Mesenchymal stem cell (in vitro differentiated cells and primary cell): ENCODE results near the gene CCS.
A peak's percentile ranks its signal among the peaks of the same experiment; 100 is the strongest.

ENCODE experiments used
- DNase-seq: peaks from one replicate; pipeline ENCODE4 v3.0.0-alpha.2; 2013
- H2AFZ ChIP-seq: one replicate; pipeline ENCODE4 v1.6.1; 2013; ENCODE audit warnings: low read depth, mild to moderate bottlenecking, control low read depth, inconsistent platforms, low read length, moderate library complexity
- H2AK5ac ChIP-seq: 2 replicates; pipeline ENCODE4 v1.6.1; 2013; ENCODE audit warnings: low read length, moderate library complexity, mild to moderate bottlenecking, inconsistent platforms; ENCODE audit not compliant: severe bottlenecking
- H2BK120ac ChIP-seq: one replicate; pipeline ENCODE4 v1.6.1; 2013; ENCODE audit warnings: low read depth, mild to moderate bottlenecking, inconsistent platforms, low read length, moderate library complexity
- H2BK12ac ChIP-seq, 2 experiments: one replicate each; pipeline ENCODE4 v1.6.1; 2013; ENCODE audit warnings: inconsistent platforms in 2 of 2, low read length in 2 of 2, mild to moderate bottlenecking in 2 of 2, moderate library complexity in 2 of 2, control low read depth in 1 of 2
- H2BK15ac ChIP-seq: one replicate; pipeline ENCODE4 v1.6.1; 2013; ENCODE audit warnings: mild to moderate bottlenecking, low read depth, inconsistent platforms; ENCODE audit not compliant: poor library complexity, severe bottlenecking
- H2BK5ac ChIP-seq: 2 replicates; pipeline ENCODE4 v1.6.1; 2013; ENCODE audit warnings: low read depth, mild to moderate bottlenecking, low read length, control low read depth, inconsistent platforms; ENCODE audit not compliant: poor library complexity, severe bottlenecking
- H3K14ac ChIP-seq, 2 experiments: one replicate each; pipeline ENCODE4 v1.6.1; 2013; ENCODE audit warnings: inconsistent platforms in 2 of 2, low read length in 2 of 2, control low read depth in 1 of 2, mild to moderate bottlenecking in 1 of 2, moderate library complexity in 1 of 2
- H3K18ac ChIP-seq, 2 experiments: one replicate each; pipeline ENCODE4 v1.6.1; 2013; ENCODE audit warnings: inconsistent platforms in 2 of 2, low read length in 2 of 2, control low read depth in 1 of 2, low read depth in 1 of 2, mild to moderate bottlenecking in 1 of 2
- H3K23ac ChIP-seq, 2 experiments: one replicate each; pipeline ENCODE4 v1.6.1; 2013; ENCODE audit warnings: inconsistent platforms in 2 of 2, low read length in 2 of 2, mild to moderate bottlenecking in 2 of 2, moderate library complexity in 2 of 2, control low read depth in 1 of 2
- H3K27ac ChIP-seq: 2 replicates; pipeline ENCODE4 v1.5.1; 2013; ENCODE audit warnings: mild to moderate bottlenecking, moderate library complexity, low read length, control low read depth, inconsistent platforms; ENCODE audit not compliant: poor library complexity, severe bottlenecking
- H3K27me3 ChIP-seq, 2 experiments: 2 replicates each; pipeline versions ENCODE4 v1.6.1 to v1.7.0; 2013; ENCODE audit warnings: low read length in 2 of 2, mild to moderate bottlenecking in 2 of 2, moderate library complexity in 2 of 2, control low read depth in 1 of 2, inconsistent platforms in 1 of 2; ENCODE audit not compliant: control insufficient read depth in 1 of 2, insufficient read depth in 1 of 2
- H3K36me3 ChIP-seq, 2 experiments: 2 replicates each; pipeline versions ENCODE4 v1.6.1 to v1.7.0; 2013; ENCODE audit warnings: low read length in 2 of 2, control low read depth in 1 of 2, inconsistent platforms in 1 of 2, low read depth in 1 of 2, mild to moderate bottlenecking in 1 of 2; ENCODE audit not compliant: insufficient read depth in 2 of 2, control insufficient read depth in 1 of 2
- H3K4ac ChIP-seq, 2 experiments: one replicate each; pipeline ENCODE4 v1.6.1; 2013; ENCODE audit warnings: inconsistent platforms in 2 of 2, low read length in 2 of 2, mild to moderate bottlenecking in 2 of 2, moderate library complexity in 2 of 2, control low read depth in 1 of 2, low read depth in 1 of 2
- H3K4me1 ChIP-seq: 2 replicates; pipeline ENCODE4 v1.6.1; 2013; ENCODE audit warnings: low read depth, low read length, control low read depth; ENCODE audit not compliant: control insufficient read depth, insufficient read depth
- H3K4me2 ChIP-seq: 2 replicates; pipeline ENCODE4 v1.6.1; 2013; ENCODE audit warnings: low read length, mild to moderate bottlenecking, inconsistent platforms; ENCODE audit not compliant: poor library complexity, severe bottlenecking
- H3K4me3 ChIP-seq, 2 experiments: 2 replicates each; pipeline versions ENCODE4 v1.5.1 to v1.7.0; 2013; ENCODE audit warnings: low read length in 2 of 2, mild to moderate bottlenecking in 2 of 2, control low read depth in 1 of 2, low read depth in 1 of 2; ENCODE audit not compliant: insufficient read depth in 1 of 2
- H3K79me1 ChIP-seq: replicated peaks from 2 replicates; pipeline ENCODE4 v1.6.1; 2013; ENCODE audit warnings: mild to moderate bottlenecking, control low read depth, low read length, inconsistent platforms; ENCODE audit not compliant: poor library complexity, severe bottlenecking
- H3K9ac ChIP-seq: 2 replicates; pipeline ENCODE4 v1.7.0; 2013; ENCODE audit warnings: mild to moderate bottlenecking, low read length, moderate library complexity
- H3K9me3 ChIP-seq: 2 replicates; pipeline ENCODE4 v1.7.0; 2013; ENCODE audit warnings: mild to moderate bottlenecking, low read length; ENCODE audit not compliant: control insufficient read depth
- H4K8ac ChIP-seq: one replicate; pipeline ENCODE4 v1.6.1; 2013; ENCODE audit warnings: inconsistent platforms, mild to moderate bottlenecking, low read length, moderate library complexity
- H4K91ac ChIP-seq: one replicate; pipeline ENCODE4 v1.6.1; 2013; ENCODE audit warnings: mild to moderate bottlenecking, low read length, inconsistent platforms
- WGBS: methylation state at CpG from one replicate; pipeline ENCODE4 v1.1.7; 2013; ENCODE audit warnings: mixed read lengths; 5-methylcytosine and 5-hydroxymethylcytosine counted together

CCS gene

DNA sequence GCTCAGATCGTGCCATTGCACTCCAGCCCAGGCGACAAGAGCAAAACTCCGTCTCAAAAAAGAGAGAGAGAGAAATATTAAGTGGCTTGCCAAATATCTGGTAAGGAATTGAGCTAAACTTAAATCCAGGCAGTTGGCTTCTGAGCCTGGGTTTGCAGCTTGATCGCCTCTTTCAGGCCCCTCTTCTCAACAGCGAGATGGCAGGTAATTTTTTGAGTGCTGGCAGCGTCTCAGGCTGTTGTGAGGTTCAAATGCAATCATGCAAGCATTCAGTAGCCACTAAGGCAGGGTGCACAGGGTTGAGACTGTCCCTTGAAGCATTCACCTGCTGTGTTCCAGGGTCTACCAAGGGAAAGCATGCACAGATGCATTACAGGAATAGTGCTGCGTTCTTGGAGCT lies 23.9 kb upstream of the CCS start:
- no peak overlapping the region for H3K23ac ChIP-seq
- H3K18ac ChIP-seq: no peak overlapping the region
- no peak overlapping the region for H2BK120ac ChIP-seq
- H2AK5ac ChIP-seq: no peak overlapping the region
- H3K36me3 ChIP-seq: peaks cover 0 to 17% of the 10 kb centered on the region in 2 experiments
- peak overlapping the region in 1 of 2 experiments; percentile 75 for H3K4me3 ChIP-seq
- no peak overlapping the region for H3K27ac ChIP-seq
- H3K9ac ChIP-seq: no peak overlapping the region
- H3K14ac ChIP-seq: no peak overlapping the region
- H3K4ac ChIP-seq: no peak overlapping the region
- no peak overlapping the region for H2BK5ac ChIP-seq
- H2AFZ ChIP-seq: no peak overlapping the region
- H3K9me3 ChIP-seq: no peaks in the 10 kb centered on the region
- no peak overlapping the region for H4K91ac ChIP-seq
- peak overlapping the region; percentile 43 for H4K8ac ChIP-seq
- peaks cover 0 to 5% of the 10 kb centered on the region in 2 experiments for H3K27me3 ChIP-seq
- no peak overlapping the region for H3K4me2 ChIP-seq
- DNase-seq: no peak
- H3K4me1 ChIP-seq: no peaks in the 10 kb centered on the region
- H2BK12ac ChIP-seq: no peak overlapping the region
- 90% methylated on average over 7 of the region's 7 CpGs for WGBS
- H3K79me1 ChIP-seq: no peaks in the 10 kb centered on the region
- H2BK15ac ChIP-seq: no peak overlapping the region

DNA sequence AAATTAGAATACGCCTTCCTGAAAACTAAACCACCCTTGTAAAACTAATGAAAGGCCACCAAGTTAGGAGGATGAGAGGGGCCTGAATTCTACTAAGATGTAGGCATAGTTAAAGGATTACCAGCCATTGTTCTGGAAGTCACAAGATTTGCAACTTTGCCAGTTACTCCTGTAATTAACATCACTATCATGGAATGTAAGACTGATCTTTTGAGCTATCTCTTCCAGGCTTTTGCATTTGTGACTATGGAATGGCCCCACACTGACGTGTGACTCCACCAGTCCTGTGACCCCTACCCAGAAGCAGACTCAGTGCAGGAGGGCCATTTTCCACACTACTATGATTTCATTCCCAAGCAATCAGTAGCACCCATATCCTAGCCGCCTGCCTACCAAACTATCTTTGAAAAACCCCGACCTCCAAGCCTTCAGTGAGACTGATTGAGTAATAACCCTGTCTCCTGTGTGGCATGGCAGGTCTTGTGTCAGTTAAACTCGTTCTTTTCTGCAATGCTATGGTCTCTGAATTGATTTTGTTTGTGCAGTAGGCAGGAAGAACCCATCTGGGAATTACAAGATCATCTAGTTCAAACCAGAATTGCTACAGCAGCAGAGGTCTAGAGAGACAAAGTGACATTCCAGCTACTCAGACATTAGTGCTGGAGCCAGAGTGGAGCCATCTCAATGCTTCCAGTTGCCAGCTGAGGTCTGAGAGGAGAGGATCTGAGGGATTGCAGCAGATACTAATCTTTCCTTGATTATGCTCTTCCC lies 22.7 kb upstream of the CCS start:
- Histone ChIP-seq H3K9ac (no peak overlapping the region), H3K27ac (no peak overlapping the region), H2BK5ac (no peak overlapping the region), H3K4me3 (no peak overlapping the region), H3K23ac (no peak overlapping the region), H2AFZ (no peak overlapping the region), H4K8ac (no peak overlapping the region), H2BK12ac (no peak overlapping the region), H3K4me1 (no peaks in the 10 kb centered on the region), H3K79me1 (no peaks in the 10 kb centered on the region), H3K4me2 (no peak overlapping the region), H3K9me3 (no peaks in the 10 kb centered on the region), H3K36me3 (peaks cover 0 to 12% of the 10 kb centered on the region in 2 experiments), H3K4ac (no peak overlapping the region), H3K14ac (no peak overlapping the region), H2BK15ac (no peak overlapping the region), H2BK120ac (no peak overlapping the region), H3K27me3 (peaks cover 0 to 5% of the 10 kb centered on the region in 2 experiments), H2AK5ac (no peak overlapping the region), H3K18ac (peak overlapping the region in 1 of 2 experiments; percentile 7), H4K91ac (no peak overlapping the region)
- whole genome bisulfite sequencing: 53% methylated on average over 3 of the region's 5 CpGs
- DNase-seq: no peak

DNA sequence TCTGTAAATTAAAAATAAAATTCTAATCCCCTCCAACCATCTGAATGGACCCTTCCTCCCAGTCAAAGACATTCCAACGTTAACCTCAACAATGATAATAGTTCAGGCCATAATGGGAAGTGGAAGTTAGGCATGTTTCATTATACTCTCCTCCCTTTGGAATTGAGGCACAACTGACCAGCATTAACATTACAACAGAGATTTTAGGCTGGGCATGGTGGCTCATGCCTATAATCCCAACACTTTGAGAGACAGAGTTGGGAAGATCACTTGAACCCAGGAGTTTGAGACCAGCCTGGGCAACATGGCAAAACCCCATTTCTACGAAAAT lies 22.2 kb upstream of the CCS start:
- WGBS: 68% methylated on average over 2 of the region's 2 CpGs
- Histone ChIP-seq H3K27me3 (peaks cover 0 to 5% of the 10 kb centered on the region in 2 experiments), H3K9me3 (no peaks in the 10 kb centered on the region)

DNA sequence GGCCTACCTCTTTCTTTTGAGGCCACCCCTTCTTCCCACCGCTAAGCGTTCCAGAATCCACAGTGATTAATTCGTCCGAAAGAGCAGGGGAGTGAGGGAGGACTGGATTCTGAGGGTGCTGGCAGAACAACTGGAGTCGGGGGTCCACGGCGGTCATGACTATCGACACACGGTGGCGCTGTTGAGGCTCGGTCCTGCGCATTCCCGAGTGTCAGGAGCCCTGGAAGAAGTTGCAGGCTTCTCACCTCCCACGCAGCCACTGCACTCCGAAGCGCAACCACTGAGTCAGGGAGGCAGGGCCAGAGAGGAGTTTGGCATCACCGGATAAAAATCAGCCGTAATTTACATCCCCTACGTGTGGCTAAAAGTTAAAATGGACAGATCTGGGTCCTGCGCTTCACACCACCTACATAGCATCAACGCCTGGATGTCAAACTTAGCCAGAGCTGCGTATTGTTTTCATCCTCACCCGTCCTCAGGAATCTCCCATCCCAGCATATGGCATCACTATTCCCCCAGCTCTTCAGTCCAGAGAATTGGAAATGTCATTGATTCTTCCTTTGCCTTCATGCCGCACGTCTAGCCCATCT lies 13.9 kb upstream of the CCS start:
- DNase-seq: peak; percentile 71

More for the DNA sequence above, 22.2 kb upstream of the CCS start:
- no peaks in the 10 kb centered on the region for H3K4me1 ChIP-seq
- H3K9ac ChIP-seq: no peak overlapping the region
- H3K14ac ChIP-seq: no peak overlapping the region
- no peak overlapping the region for H2BK120ac ChIP-seq
- H2AK5ac ChIP-seq: no peak overlapping the region
- no peaks in the 10 kb centered on the region for H3K79me1 ChIP-seq
- H2BK12ac ChIP-seq: no peak overlapping the region
- H4K91ac ChIP-seq: no peak overlapping the region
- peaks cover 0 to 7% of the 10 kb centered on the region in 2 experiments for H3K36me3 ChIP-seq
- no peak overlapping the region for H3K4ac ChIP-seq
- no peak overlapping the region for H2BK15ac ChIP-seq
- no peak overlapping the region for H4K8ac ChIP-seq
- H3K23ac ChIP-seq: no peak overlapping the region
- no peak overlapping the region for H2BK5ac ChIP-seq
- H3K27ac ChIP-seq: no peak overlapping the region
- H3K18ac ChIP-seq: no peak overlapping the region
- no peak overlapping the region for H2AFZ ChIP-seq
- DNase-seq: no peak
- no peak overlapping the region for H3K4me3 ChIP-seq
- H3K4me2 ChIP-seq: no peak overlapping the region

More for the DNA sequence above, 13.9 kb upstream of the CCS start:
- Histone ChIP-seq H2BK5ac (no peak overlapping the region), H3K4me3 (no peak overlapping the region), H3K27me3 (peaks cover 0 to 3% of the 10 kb centered on the region in 2 experiments), H4K8ac (no peak overlapping the region), H2BK12ac (no peak overlapping the region), H3K27ac (no peak overlapping the region), H3K18ac (no peak overlapping the region), H2BK120ac (no peak overlapping the region), H3K4me1 (peaks cover 2% of the 10 kb centered on the region), H3K23ac (no peak overlapping the region), H2AFZ (no peak overlapping the region), H3K9ac (peak overlapping the region; percentile 36), H3K9me3 (peaks cover 5% of the 10 kb centered on the region), H3K79me1 (no peaks in the 10 kb centered on the region), H4K91ac (no peak overlapping the region), H3K36me3 (no peaks in the 10 kb centered on the region), H3K14ac (no peak overlapping the region), H2BK15ac (no peak overlapping the region), H2AK5ac (no peak overlapping the region), H3K4ac (no peak overlapping the region), H3K4me2 (no peak overlapping the region)
- 28% methylated on average over 23 of the region's 25 CpGs for WGBS
